Keratinocyte (primary cell): Measurements from ENCODE around the gene FTO. TPM values are rescaled to one million over a fixed set of nuclear protein-coding genes. Genes with fewer than 3 reads are reported as not detected.

Experiments
- DNase-seq: peaks from one replicate; pipeline ENCODE4 v3.0.0-alpha.2; 2011; ENCODE audit warnings: low read depth, missing footprints, low spot score
- FAIRE-seq: peaks from 2 replicates; lab custom pipeline; 2011; peaks lifted over from hg19 to GRCh38; lab: Jason Lieb, UNC
- H2AFZ ChIP-seq: 2 replicates; pipeline ENCODE4 v1.6.0; 2012; ENCODE audit warnings: low read length, control low read depth, inconsistent platforms; ENCODE audit not compliant: control insufficient read depth
- H3K27ac ChIP-seq: 2 replicates; pipeline ENCODE4 v1.5.1; 2011; ENCODE audit warnings: low read length; ENCODE audit not compliant: control insufficient read depth, insufficient read depth
- H3K27me3 ChIP-seq: 3 replicates; pipeline ENCODE4 v1.6.0; 2011; ENCODE audit warnings: low read length; ENCODE audit not compliant: control insufficient read depth, insufficient read depth; ENCODE audit errors: extremely low read depth
- H3K36me3 ChIP-seq, 2 experiments: 2 replicates in 1 of 2; 3 replicates in 1 of 2; pipeline ENCODE4 v1.5.1; 2011; ENCODE audit warnings: low read length in 2 of 2, mild to moderate bottlenecking in 1 of 2; ENCODE audit not compliant: control insufficient read depth in 2 of 2, insufficient read depth in 2 of 2; ENCODE audit errors: extremely low read depth in 1 of 2
- H3K4me1 ChIP-seq: 3 replicates; pipeline ENCODE4 v1.5.1; 2011; ENCODE audit warnings: low read length; ENCODE audit not compliant: control insufficient read depth, insufficient read depth; ENCODE audit errors: extremely low read depth
- H3K4me2 ChIP-seq: 3 replicates; pipeline ENCODE4 v1.6.0; 2011; ENCODE audit warnings: low read depth, low read length; ENCODE audit not compliant: control insufficient read depth, insufficient read depth; ENCODE audit errors: extremely low read depth
- H3K4me3 ChIP-seq, 3 experiments: fragments of 200-600 bp in 1 of 3; sonication (generic) in 1 of 3; 2 replicates in 2 of 3; 3 replicates in 1 of 3; pipeline ENCODE4 v1.5.1; 2011 to 2016; ENCODE audit warnings: low read length in 3 of 3, mild to moderate bottlenecking in 3 of 3, control low read depth in 2 of 3, inconsistent platforms in 1 of 3, low read depth in 1 of 3, mixed read lengths in 1 of 3, mixed run types in 1 of 3, moderate library complexity in 1 of 3; ENCODE audit not compliant: control insufficient read depth in 2 of 3, insufficient read depth in 2 of 3; ENCODE audit errors: extremely low read depth in 1 of 3
- H3K79me2 ChIP-seq: 2 replicates; pipeline ENCODE4 v1.6.0; 2012; ENCODE audit warnings: low read length; ENCODE audit not compliant: control insufficient read depth, insufficient read depth
- H3K9ac ChIP-seq: 3 replicates; pipeline ENCODE4 v1.6.0; 2011; ENCODE audit warnings: low read length; ENCODE audit not compliant: control insufficient read depth, insufficient read depth; ENCODE audit errors: extremely low read depth
- H3K9me1 ChIP-seq: 3 replicates; pipeline ENCODE4 v1.6.0; 2011; ENCODE audit warnings: low read length; ENCODE audit not compliant: control insufficient read depth, insufficient read depth; ENCODE audit errors: extremely low read depth
- H3K9me3 ChIP-seq: 2 replicates; pipeline ENCODE4 v1.5.1; 2012; ENCODE audit warnings: low read depth, low read length; ENCODE audit not compliant: control insufficient read depth
- H4K20me1 ChIP-seq: 3 replicates; pipeline ENCODE4 v1.6.0; 2011; ENCODE audit warnings: low read length; ENCODE audit not compliant: control insufficient read depth, insufficient read depth; ENCODE audit errors: extremely low read depth
- CTCF ChIP-seq, 3 experiments: IDR thresholded peaks in 1 of 3; conservative IDR thresholded peaks in 1 of 3; optimal IDR thresholded peaks in 1 of 3; 2 replicates in 2 of 3; 3 replicates in 1 of 3; pipeline versions ENCODE3 to v1.5.1; 2011; ENCODE audit warnings: low read length in 3 of 3, mild to moderate bottlenecking in 3 of 3, moderate library complexity in 2 of 3, control low read depth in 1 of 3, inconsistent platforms in 1 of 3; ENCODE audit not compliant: insufficient read depth in 2 of 3; ENCODE audit errors: extremely low read depth in 1 of 3
- EZH2 ChIP-seq: IDR thresholded peaks from one replicate; pipeline ENCODE4 v1.6.1; 2012; ENCODE audit warnings: inconsistent platforms, mild to moderate bottlenecking, low read length, moderate library complexity
- dilution Hi-C: fragments of 300-500 bp; cut with MboI; formaldehyde crosslinking; loops from one replicate; pipeline ENCODE4 v1.7.0; 2020; ENCODE audit warnings: low sequenced_read_pairs; ENCODE audit not compliant: extremely low pct_ligation_motif_present
- polyA plus RNA-seq, 5 experiments: library from polyadenylated mRNA; depleted of rRNA in 3 of 5; stranded (reverse) in 3 of 5; stranded (forward) in 1 of 5; unstranded in 1 of 5; fragments of >200 nt; gene quantifications; 1 replicate in 1 of 5; 2 replicates in 3 of 5; 3 replicates in 1 of 5; pipeline versions ENCODE4 v1.2.1 to v1.2.3, GENCODE V29; 2011 to 2012; ENCODE audit warnings: missing spikeins in 2 of 5, low read depth in 1 of 5, low replicate concordance in 1 of 5

Gene FTO
- polyA plus RNA-seq, 1 donor (not counting 4 experiments of a cell fraction or from before 2014, with no cell fraction given), result 56.4 TPM

- DNase-seq, result no peak
- TF ChIP-seq CTCF (optimal IDR thresholded peaks at IDR 0.05 in 1 of 3, IDR thresholded peaks at IDR 0.05 in 1 of 3, conservative IDR thresholded peaks at IDR 0.05 in 1 of 3; ENCODE audit: extremely low read depth in 1 of 3, insufficient read depth in 2 of 3, low read length in 3 of 3) (no peak), EZH2 (no peak)
- Histone ChIP-seq H3K4me3 (no peak overlapping the region), H3K9me1 (no peaks in the 10 kb centered on the region), H3K4me1 (peaks cover 9% of the 10 kb centered on the region), H3K27me3 (no peaks in the 10 kb centered on the region), H3K9me3 (no peaks in the 10 kb centered on the region), H3K9ac (no peak overlapping the region), H3K36me3 (no peaks in the 10 kb centered on the region), H4K20me1 (no peaks in the 10 kb centered on the region), H2AFZ (no peak overlapping the region), H3K4me2 (no peak overlapping the region), H3K79me2 (peaks cover 64% of the 10 kb centered on the region), H3K27ac (no peak overlapping the region)
- no peak for FAIRE-seq
- dilution Hi-C loops, result no loop called here
These were observed 4.5 kb downstream of the FTO start for GRCh38 chr16:53708490-53708889.

- H3K79me2 ChIP-seq, result peaks cover 56% of the 10 kb centered on the region
- no peaks in the 10 kb centered on the region for H4K20me1 ChIP-seq
- no peak for FAIRE-seq
- H3K4me2 ChIP-seq, result no peak overlapping the region
- DNase-seq, result no peak
- no peaks in the 10 kb centered on the region for H3K4me1 ChIP-seq
- no peak overlapping the region for H3K9ac ChIP-seq
- H3K9me1 ChIP-seq, result no peaks in the 10 kb centered on the region
- dilution Hi-C loops, result no loop called here
- H3K36me3 ChIP-seq, result no peaks in the 10 kb centered on the region
- no peak overlapping the region for H2AFZ ChIP-seq
- H3K27ac ChIP-seq, result no peak overlapping the region
- no peaks in the 10 kb centered on the region for H3K9me3 ChIP-seq
- H3K4me3 ChIP-seq, result no peak overlapping the region
- no peak for TF ChIP-seq EZH2
- TF ChIP-seq CTCF (optimal IDR thresholded peaks at IDR 0.05 in 1 of 3, IDR thresholded peaks at IDR 0.05 in 1 of 3, conservative IDR thresholded peaks at IDR 0.05 in 1 of 3; ENCODE audit: extremely low read depth in 1 of 3, insufficient read depth in 2 of 3, low read length in 3 of 3), result no peak
- no peaks in the 10 kb centered on the region for H3K27me3 ChIP-seq
These were observed 7.4 kb downstream of the FTO start for GRCh38 chr16:53711390-53711789.
